Measurements from ENCODE around the gene LYPD6B.

The LYPD6B gene

GRCh38 chr2:149132339-149132738 lies 93.8 kb downstream of the LYPD6B start:
- no peaks in the 10 kb centered on the region for H3K27me3 ChIP-seq (ENCODE audit: insufficient read depth, low read length)
- no peak overlapping the region for H3K27ac ChIP-seq (ENCODE audit: low read depth, low read length, poor library complexity, severe bottlenecking)
- H3K9me2 ChIP-seq (ENCODE audit: low read depth, low read length) = no peaks in the 10 kb centered on the region
- H3K4me2 ChIP-seq (ENCODE audit: low read length) = no peak overlapping the region
- no peaks in the 10 kb centered on the region for H4K20me1 ChIP-seq (ENCODE audit: insufficient read depth, low read length)
- no peak overlapping the region for H3K4me3 ChIP-seq (ENCODE audit: low read depth, low read length, poor library complexity, severe bottlenecking)
- H3F3A ChIP-seq (ENCODE audit: insufficient read depth, low read length) = no peaks in the 10 kb centered on the region
- no peaks in the 10 kb centered on the region for H3K36me3 ChIP-seq (ENCODE audit: insufficient read depth, low read length)
- no peaks in the 10 kb centered on the region for H3K9me3 ChIP-seq (ENCODE audit: low read length)
- TF ChIP-seq, protein P1, sequence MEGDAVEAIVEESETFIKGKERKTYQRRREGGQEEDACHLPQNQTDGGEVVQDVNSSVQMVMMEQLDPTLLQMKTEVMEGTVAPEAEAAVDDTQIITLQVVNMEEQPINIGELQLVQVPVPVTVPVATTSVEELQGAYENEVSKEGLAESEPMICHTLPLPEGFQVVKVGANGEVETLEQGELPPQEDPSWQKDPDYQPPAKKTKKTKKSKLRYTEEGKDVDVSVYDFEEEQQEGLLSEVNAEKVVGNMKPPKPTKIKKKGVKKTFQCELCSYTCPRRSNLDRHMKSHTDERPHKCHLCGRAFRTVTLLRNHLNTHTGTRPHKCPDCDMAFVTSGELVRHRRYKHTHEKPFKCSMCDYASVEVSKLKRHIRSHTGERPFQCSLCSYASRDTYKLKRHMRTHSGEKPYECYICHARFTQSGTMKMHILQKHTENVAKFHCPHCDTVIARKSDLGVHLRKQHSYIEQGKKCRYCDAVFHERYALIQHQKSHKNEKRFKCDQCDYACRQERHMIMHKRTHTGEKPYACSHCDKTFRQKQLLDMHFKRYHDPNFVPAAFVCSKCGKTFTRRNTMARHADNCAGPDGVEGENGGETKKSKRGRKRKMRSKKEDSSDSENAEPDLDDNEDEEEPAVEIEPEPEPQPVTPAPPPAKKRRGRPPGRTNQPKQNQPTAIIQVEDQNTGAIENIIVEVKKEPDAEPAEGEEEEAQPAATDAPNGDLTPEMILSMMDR (IDR thresholded peaks at IDR 0.05; ENCODE audit: low read length) = no peak
- no peak for TF ChIP-seq EZH2 (IDR thresholded peaks at IDR 0.05; ENCODE audit: borderline replicate concordance, low read length)
- H3K79me2 ChIP-seq (ENCODE audit: insufficient read depth, low read length) = no peaks in the 10 kb centered on the region
- H2AFZ ChIP-seq (ENCODE audit: low read length) = no peak overlapping the region
- no peak overlapping the region for H3K9ac ChIP-seq (ENCODE audit: low read length)
- H3K4me1 ChIP-seq (ENCODE audit: insufficient read depth, low read length, severe bottlenecking) = no peaks in the 10 kb centered on the region

- Histone ChIP-seq H3K9me2 (ENCODE audit: low read depth, low read length) (no peaks in the 10 kb centered on the region), H3K9ac (ENCODE audit: low read length) (no peak overlapping the region), H3F3A (ENCODE audit: insufficient read depth, low read length) (no peaks in the 10 kb centered on the region), H3K27me3 (ENCODE audit: insufficient read depth, low read length) (no peaks in the 10 kb centered on the region), H3K36me3 (ENCODE audit: insufficient read depth, low read length) (no peaks in the 10 kb centered on the region), H2AFZ (ENCODE audit: low read length) (no peak overlapping the region), H3K4me1 (ENCODE audit: insufficient read depth, low read length, severe bottlenecking) (no peaks in the 10 kb centered on the region), H4K20me1 (ENCODE audit: insufficient read depth, low read length) (no peaks in the 10 kb centered on the region), H3K79me2 (ENCODE audit: insufficient read depth, low read length) (no peaks in the 10 kb centered on the region), H3K27ac (ENCODE audit: low read depth, low read length, poor library complexity, severe bottlenecking) (no peak overlapping the region), H3K4me2 (ENCODE audit: low read length) (no peak overlapping the region), H3K4me3 (ENCODE audit: low read depth, low read length, poor library complexity, severe bottlenecking) (no peak overlapping the region), H3K9me3 (ENCODE audit: low read length) (no peaks in the 10 kb centered on the region)
- TF ChIP-seq, protein P1 (IDR thresholded peaks at IDR 0.05; ENCODE audit: low read length) = no peak
- TF ChIP-seq EZH2 (IDR thresholded peaks at IDR 0.05; ENCODE audit: borderline replicate concordance, low read length) = no peak
Observed at GRCh38 chr2:149132901-149133300, 94.4 kb downstream of the LYPD6B start.

DNA sequence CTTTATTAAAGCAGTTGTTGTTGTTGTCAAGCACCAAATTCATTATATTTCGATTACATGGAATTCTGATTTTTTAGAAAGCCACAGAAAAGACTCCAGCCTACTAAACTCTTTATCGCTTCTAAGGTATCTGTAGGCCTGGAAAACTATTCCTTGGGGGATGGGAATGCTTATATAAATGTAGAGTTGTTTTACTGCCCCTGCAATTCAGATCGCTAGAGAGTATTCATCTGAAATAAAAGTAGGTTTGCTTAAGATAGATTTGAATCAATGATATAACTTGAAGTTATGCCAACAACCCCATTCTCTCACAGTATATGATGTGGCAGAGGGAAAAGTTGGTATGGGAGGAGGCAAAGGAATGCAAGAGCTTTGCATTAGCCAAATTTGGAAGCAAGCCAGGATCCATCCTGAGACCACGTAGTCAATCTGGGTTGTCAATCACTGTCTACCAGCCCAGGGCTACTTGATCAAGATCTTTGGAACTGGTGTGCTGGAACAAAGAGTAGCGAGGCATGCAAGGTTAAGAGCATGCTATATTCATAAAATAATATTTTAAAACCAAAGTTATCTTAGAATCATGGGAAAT lies 95.9 kb downstream of the LYPD6B start:
- H3K79me2 ChIP-seq (ENCODE audit: insufficient read depth, low read length) = no peaks in the 10 kb centered on the region
- no peaks in the 10 kb centered on the region for H3F3A ChIP-seq (ENCODE audit: insufficient read depth, low read length)
- no peaks in the 10 kb centered on the region for H3K36me3 ChIP-seq (ENCODE audit: insufficient read depth, low read length)
- H2AFZ ChIP-seq (ENCODE audit: low read length) = no peak overlapping the region
- H3K9me2 ChIP-seq (ENCODE audit: low read depth, low read length) = no peaks in the 10 kb centered on the region
- TF ChIP-seq, protein P1 (IDR thresholded peaks at IDR 0.05; ENCODE audit: low read length) = no peak
- no peak for TF ChIP-seq EZH2 (IDR thresholded peaks at IDR 0.05; ENCODE audit: borderline replicate concordance, low read length)
- no peak overlapping the region for H3K4me3 ChIP-seq (ENCODE audit: low read depth, low read length, poor library complexity, severe bottlenecking)
- H4K20me1 ChIP-seq (ENCODE audit: insufficient read depth, low read length) = no peaks in the 10 kb centered on the region
- H3K27me3 ChIP-seq (ENCODE audit: insufficient read depth, low read length) = no peaks in the 10 kb centered on the region
- H3K9ac ChIP-seq (ENCODE audit: low read length) = no peak overlapping the region
- H3K4me2 ChIP-seq (ENCODE audit: low read length) = no peak overlapping the region
- H3K9me3 ChIP-seq (ENCODE audit: low read length) = no peaks in the 10 kb centered on the region
- H3K27ac ChIP-seq (ENCODE audit: low read depth, low read length, poor library complexity, severe bottlenecking) = no peak overlapping the region
- H3K4me1 ChIP-seq (ENCODE audit: insufficient read depth, low read length, severe bottlenecking) = no peaks in the 10 kb centered on the region

Measured in OCI-LY1 (cell line).